Endometrium (tissue), 2 donors: Measurements from ENCODE around the gene CACNA1H.

Experiments used
- FAIRE-seq: peaks from 2 replicates; lab custom pipeline; 2012; peaks lifted over from hg19 to GRCh38; lab: Jason Lieb, UNC
- donor health status: control.
- donor health status: control.

The CACNA1H gene

DNA sequence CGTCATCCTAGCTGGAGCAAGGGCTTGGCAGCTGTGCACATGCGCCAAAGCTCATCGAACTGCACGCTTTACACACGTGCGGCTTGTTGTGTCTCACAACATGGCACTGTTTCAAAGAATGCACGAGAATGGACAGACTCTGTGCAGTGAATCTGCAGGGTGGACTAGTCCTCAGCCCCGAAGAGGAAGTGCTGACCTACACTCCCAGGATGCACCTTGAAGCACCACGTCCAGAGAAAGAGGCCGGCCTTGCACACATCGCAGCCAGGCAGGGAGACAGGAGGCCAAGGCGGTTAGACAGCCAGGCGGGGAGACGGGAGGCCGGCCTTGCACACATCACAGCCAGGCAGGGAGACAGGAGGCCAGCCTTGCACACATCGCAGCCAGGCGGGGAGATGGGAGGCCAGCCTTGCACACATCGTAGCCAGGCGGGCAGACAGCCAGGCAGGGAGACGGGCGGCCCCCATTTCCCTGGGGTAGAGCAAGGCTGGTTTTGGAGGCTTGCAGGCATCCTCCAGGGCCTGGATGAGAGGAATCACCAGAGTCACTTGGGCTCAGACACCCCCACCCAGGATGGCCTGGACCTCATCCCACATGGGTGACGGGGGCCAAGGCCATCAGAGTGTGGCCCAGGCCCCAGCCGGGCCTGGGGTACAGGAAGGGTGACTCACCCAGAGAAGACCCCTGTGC is 9.0 kb upstream of the CACNA1H start:
- no peak for FAIRE-seq

DNA sequence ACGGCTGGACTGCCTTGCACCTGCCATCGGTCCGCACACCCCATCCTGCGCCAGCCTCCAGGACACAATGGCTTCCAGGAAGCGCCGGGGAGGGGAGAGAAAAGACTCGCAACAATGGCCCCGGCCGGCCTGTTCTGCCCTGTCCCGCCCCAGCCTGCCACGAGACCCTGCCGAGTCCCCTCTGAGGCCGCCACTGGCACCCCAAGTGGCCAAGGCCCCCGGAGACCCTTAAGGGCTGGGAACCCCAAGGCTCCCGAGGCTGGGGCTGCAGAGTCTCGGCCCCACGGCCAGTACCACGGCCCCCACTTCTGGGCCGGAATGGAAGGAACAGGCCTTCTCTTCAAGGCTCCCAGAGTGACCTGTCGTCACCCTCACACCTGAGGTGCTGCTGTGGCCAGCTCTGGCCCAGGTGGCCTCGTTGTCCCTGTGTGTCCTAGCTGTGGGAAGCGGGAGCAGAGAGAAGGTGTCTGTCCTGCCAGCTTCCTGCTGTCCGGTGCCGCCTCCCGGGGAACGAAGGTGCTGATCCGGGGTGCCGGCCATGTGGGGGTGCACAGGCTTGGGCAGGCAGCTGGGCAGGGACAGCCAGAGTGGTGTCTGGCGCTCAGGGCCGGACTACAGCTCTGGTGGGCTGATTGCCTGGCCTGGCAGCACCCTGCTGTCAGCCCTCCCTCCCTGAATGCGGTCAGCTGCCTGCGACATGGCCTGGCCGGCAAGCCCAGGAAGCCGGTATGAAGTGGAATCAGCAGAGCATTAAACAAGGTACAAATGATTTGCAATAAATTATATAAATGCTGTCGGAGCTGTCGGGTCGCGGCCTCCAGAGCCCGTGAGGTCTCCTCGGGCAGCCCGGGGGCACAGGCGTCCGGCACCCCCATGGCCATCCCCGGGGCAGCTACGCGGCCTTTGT is 8.2 kb upstream of the CACNA1H start:
- FAIRE-seq, result no peak

DNA sequence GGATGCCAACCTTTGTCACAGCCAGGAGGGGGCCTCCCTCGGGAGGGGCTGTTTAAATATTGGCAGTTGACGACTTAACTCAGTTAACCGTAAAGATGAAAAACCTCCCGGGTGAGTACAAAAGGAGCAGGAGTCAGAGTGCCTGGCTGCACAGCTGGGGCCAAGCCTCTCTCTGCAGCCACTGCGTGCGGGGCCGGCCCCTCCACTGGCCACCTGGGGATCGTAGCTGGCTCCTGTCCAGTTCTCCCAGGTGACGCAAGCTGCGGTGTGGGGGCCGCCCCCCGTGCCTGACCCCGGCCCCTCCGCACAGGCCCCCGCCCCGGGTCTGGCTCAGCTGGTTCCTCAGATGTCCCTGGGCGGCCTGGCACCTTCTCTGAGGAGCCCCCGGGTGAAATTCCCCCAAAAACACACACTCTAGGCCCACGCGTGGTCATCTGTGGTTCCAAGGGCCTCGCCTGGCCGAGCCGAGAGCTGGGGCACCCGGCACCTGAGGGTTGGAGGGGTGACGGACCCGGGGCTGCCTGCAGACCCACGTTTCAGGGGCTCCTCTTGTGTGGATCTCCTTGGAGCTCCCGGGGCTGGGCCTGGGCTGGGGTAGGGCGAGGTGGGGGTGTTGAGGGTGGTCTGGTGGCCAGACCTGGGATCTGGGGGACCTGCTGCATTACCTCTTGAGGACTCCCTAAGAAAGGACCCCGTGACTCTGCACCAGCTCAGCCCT is 7.4 kb upstream of the CACNA1H start:
- no peak for FAIRE-seq

DNA sequence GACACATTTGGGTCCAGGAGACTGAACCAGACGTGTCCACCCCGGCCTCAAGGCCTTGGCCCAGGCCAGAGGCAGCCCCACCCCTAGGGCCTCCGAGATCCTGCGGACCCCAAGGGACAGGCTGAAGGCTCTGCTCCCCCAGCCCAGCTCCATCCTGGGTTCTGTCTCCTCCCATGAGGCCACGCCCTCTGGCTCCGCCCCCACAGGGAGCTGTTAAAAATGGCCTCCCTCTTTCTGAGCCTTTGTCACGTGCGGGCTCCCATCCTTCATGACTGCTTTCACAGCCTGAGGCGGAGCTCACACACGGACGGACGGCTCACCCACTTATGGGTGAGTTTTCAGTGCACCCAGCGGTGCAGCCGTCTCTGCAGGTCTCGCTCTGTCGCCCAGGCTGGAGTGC is 6.5 kb upstream of the CACNA1H start:
- no peak for FAIRE-seq

DNA sequence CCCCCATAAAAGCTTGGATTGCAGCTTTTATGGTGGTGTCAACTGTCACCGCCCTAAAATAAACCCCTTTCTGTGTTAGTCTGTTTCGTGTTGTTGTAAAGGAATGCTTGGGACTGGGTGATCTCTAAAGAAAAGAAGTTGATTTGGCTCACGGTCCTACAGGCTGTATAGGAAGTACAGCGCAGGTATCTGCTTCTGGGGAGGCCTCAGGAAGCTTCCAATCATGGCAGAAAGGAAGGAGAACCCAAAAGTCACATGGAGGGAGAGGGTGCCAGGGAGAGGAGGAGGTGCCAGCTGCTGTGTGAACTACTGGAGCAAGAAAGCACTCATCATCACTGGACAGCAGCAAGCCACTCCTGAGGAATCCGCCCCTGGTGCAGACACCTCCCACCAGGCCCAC is 5.9 kb upstream of the CACNA1H start:
- FAIRE-seq, result no peak

DNA sequence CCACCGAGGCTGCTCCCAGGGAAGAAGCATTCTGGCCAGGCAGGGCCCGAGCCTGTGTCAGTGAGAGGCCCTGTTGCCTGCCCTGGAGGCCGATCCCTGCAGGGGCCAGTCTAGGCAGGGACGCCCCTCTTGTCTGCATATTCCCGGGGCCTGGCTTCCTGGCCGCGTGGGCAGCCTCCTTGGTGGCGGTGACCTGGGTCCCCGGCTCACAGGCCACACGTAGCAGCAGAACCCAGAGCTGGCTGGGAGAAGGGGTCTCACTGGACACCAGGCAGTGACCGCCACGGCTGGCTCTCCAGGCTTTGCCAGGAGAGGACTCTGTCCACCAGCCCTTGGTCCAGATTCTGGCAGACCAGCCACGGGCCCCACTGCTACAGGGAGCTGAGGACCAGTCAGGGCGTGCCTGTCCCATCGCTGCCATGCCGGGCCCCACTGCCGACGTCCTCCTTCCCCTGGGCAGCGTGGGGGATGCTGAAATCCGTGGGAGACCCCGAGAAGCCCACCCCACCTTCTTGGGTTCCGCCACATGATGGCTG is 3.7 kb upstream of the CACNA1H start:
- no peak for FAIRE-seq

DNA sequence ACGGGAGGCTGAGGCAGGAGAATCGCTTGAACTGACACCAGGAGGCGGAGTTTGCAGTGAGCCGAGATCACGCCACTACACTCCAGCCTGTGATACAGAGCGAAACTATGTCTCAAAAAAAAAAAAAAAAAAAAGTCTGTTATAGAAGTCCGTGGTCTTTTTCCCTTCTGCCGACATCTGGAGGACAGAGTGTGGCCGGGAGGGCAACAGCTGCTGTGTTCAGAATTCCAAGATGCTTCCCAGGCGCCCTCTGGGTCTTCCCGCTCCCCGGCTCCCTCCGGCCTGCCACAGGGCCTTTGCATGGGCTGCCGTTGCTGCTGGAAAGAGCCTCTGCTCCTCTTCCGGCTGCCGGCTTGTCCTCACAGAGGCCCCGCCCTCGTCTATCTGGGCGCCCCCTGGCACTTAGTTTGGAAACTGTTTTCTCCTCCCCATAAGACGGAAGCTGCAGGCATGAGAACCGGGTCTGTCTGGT is 2.4 kb upstream of the CACNA1H start:
- no peak for FAIRE-seq

DNA sequence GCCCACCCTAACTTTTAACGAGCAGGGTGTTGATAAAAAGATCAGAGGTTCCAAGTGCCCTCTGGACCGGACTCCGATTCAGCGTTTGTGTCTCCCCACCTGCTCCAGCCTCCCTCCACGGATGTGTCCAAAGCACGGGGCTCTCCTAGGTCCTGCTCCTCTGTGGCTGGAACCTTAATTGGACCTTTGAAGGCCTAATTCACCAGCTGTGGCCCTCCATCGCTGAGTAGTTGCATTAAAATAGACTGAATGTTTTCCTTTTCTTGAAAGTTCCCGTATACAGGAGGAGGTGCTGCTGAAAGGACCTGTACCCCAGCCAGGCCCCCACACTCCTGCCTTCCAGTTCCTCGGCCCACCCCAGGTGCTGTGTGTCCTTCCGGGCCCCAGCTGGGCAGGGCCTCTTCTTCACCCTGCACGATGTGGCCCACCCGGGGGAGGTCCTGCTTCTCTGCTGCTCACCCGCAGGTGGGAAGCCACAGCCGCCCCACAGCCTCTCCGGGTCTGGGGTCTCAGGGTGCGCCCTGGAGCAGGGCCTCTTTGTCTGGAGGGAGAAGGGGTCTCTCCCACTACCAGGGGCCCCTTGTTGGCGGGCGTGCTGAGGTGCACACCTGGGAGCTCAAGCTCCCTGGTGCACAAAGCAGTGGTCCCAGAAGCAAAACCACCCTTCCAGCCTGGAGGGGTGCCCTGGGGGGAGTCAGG is 1.3 kb upstream of the CACNA1H start:
- no peak for FAIRE-seq

DNA sequence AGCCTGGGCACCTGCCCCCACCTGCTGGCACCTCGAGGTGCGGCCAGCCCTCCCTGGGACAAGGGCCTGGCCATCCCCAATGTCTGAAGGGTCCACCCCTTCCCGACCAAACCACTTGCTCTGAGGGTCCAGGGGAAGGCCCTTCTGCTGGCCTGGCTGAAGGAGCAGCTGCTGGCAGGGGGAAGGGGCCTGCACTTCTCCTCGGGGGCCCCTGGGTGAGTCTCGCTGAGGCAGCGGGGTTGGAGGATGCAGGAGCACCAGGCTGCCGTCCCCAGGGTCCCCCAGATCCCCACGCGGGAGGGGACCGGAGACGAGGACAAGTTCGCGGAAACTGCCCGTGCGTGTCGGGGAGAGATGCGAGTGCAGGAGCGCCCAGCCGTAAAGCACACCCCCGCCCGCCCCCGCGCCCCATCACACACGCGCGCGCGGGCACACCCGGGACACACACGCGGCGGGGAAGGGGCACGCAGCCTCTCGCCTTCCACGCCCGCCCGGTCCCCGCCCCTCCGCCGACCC is 725 bp upstream of the CACNA1H start:
- no peak for FAIRE-seq

DNA sequence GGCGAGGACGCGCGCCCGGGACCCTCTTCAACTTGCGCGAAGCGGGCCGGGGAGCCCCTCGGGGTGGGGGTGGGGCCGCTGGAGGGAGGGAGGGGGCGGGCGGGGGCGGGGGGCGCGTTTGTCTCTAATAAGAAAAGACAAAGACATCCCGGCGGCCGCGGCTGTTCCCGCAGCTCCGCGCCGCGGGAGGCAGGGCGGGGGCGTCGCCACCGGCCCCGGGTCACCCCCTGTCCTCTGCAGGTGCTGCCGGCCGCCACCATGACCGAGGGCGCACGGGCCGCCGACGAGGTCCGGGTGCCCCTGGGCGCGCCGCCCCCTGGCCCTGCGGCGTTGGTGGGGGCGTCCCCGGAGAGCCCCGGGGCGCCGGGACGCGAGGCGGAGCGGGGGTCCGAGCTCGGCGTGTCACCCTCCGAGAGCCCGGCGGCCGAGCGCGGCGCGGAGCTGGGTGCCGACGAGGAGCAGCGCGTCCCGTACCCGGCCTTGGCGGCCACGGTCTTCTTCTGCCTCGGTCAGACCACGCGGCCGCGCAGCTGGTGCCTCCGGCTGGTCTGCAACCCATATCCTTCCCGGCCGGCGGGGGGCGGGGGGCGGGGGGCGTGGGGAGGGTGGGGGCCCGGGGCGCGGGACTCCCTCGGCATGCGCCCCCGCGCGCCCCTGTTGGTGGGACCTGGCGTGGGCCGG is 714 bp downstream of the CACNA1H start:
- no peak for FAIRE-seq

DNA sequence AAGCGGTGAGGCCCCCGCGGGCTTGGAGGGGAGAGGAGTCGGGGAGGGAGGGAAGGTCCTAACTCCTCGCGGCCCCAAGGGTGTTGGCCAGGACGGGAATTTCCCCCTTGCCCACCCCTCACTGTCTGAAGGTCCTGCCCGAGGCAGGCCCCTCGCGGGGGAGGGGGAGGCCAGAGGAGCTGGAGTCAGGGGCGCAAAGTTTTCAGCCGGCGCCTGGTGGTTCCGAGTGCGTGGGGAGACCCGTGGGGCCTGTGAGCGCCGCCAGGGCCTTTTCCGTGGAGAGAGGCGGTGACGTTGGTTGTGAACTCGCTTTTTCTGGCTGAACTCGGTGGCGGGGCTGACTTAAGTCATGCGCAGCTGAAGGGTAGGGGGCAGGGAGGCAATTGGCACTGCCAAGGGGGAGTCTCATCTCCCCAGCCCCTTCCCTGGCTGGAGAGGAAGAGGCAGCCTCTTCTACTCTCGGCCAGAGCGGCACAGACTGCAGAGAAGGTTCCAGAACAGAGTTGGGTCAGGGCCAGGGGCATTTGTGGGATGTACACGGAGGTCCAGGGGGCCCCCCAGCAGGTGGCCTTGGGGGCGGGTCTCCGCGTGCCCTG is 1.5 kb downstream of the CACNA1H start:
- FAIRE-seq, result no peak

DNA sequence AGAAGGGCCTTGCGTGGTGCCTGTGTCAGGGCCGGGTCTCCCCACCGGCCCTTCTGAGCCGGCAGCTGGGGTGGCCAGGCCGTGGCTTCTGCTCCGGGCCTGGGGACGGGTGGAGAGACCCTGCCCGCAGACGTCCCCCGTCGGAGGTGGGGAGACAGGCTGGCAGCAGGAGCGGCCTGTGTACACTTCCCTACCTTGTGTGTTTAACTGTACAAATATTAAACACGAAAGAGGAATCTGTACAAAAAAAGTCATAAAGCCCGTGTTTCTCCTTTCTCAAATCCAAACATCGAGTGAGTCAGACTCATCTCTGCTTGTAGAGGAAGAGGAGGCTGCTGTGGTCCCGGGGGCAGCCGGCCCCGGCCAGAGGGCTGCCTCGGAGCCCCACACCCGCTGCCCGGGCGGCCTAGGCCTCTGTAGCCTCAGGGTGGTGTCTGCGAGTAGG is 2.0 kb downstream of the CACNA1H start:
- FAIRE-seq, result no peak

DNA sequence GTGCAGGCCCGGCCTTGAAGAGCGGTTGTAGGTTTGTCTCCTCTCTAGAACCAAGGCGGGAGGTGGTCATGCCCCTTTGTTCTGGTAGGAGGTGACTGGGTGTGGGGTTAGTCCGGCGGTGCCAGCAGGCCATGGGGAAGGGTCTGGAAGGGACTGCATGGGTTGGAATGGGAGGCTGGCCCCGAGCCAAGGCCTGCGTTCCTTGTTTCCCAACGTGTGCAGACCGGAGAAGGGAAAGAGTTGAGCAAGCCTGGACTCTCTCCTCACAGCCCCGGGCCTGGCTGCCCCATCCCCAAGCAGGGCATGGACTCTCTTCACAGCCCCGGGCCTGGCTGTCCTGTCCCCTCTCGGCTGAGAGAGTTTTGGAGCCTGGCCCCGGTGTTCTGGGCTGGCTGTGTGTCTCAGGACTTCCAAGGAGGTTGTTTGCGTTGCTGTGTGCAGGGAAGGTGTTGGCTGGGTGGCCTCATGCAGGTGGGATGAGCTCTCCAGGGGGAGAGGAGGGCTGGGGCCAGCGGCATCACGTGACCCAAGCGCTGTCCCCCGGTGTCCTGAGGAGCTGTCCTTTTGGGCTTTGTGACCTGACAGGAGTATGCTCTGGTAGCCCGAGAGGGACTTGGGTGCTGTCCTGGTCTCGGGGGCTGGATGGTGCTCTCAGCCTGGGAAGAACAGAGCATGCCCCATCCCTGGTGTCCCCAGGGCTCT is 2.6 kb downstream of the CACNA1H start:
- no peak for FAIRE-seq

DNA sequence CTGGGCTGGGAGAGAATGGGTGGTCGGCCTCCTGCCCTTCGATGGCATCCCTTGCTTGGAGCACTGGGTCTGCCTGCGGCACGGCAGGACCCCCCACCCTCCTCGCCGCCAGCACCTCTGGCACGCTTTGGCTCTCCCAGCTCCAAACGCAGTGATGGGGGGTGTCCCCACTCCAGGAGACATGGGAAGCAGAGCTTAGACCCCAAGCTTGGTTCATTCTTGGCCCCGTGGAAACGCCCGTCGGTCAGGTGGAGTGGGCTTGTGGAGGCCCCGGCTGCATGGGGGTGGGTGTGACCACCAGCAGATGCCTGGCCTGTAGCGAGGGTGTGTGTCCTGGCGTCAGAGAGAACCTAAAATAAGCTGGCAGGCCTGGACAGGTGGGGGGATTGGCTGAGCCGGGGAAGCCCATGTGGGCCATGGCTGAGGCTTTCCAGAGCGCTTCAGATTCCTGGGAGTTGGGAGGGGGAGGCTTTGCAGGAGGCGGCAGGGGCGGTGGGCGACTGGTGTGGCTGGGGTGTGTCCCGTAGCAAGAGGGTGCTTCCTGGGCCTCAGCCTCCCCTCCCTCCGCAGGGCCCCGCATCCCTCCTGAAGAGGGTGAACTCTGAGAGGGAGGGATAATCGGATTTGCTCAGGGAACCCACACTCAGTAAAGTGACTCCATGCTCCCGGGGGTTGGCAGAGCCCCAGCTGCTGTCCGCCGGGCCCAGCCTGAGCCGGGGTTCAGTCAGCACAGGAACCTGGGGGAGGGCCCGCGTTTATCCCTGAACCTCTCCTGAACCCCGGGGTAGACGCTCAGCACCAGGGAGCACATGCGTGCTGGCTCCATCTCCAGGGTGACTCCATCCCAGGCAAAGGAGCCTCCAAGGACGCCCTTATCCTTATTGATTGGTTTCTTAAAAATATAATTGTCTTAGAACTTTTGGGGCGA is 3.4 kb downstream of the CACNA1H start:
- no peak for FAIRE-seq

DNA sequence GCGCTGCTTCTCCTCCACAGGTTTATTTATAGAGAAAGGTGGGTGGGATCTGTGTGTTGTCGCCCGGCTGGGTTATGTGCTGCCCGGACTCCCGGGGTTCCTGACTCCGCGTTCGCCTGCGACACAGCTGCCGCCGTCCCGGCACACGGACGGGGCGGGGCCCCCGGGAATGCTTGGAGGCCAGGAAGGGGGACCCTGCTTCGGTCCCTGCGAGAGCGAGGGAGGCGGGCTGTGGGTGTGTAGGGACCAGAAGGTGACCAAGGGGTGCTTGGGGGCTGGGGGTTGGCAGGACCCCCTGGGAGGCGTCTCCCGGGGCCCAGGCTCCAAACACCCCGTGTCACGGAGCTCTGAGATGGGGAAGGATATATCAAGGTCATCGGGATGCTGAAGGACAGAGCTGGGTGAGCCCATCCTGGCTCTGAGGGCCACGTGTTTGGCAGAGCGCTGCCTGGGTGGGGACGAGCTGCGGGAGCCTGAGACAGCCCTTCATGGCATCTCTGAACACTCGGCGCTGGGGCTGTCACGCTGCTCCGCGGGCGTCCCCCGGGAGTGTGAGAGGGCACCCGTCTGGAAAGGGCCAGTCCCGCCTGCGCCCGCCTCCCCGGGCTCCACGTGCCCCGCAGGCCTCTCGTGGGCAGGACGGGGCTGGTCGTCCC is 4.2 kb downstream of the CACNA1H start:
- no peak for FAIRE-seq

DNA sequence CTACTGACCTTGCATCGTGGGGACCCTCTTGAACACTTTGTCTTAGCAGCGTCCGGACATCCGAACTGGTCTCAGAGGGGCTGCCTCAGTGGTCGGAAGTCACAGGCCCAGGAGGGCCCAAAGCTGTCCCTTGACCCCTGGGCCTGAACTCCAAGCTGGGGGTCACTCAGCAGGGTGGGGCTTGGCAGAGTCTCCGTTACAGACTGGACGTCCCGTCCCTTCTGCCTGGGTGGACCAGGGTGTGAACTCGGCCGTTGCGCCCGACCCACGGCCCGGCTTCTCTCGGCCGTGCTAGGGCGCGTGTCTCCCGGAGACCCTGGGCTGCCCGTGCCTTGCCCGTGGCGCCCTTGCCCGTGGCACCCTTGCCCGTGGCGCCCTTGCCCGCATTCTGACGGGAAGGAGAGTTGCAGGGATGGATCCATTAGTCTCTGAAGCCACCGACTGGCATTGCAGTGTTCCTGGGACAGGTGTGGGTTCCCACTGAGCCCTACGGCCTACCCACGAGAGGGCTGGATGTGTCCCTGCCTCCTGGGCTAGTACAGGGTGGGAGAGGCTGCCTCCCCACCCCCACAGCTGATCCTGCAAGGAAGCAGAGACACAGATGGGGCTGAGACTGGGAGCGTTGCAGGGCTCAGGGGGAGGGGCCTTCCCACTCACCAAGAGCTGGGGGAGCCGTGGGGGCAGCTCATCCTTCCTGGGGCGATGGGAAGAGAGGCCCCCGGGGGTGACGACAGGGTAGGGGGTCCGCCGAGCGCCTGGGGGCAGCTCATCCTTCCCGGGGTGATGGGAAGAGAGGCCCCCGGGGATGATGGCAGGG is 4.9 kb downstream of the CACNA1H start:
- no peak for FAIRE-seq
